Glomerular endothelial cell (primary cell): ENCODE data around the gene RETREG2. TPM values are rescaled to one million over a fixed set of nuclear protein-coding genes. Genes with fewer than 3 reads are reported as not detected.
A peak's percentile ranks its signal among the peaks of the same experiment; 100 is the strongest.

Source experiments
- DNase-seq: peaks from one replicate; pipeline ENCODE4 v3.0.0-alpha.2; 2011; ENCODE audit warnings: low read depth, low spot score; ENCODE audit errors: extremely low read depth
- total RNA-seq: library from RNA; depleted of rRNA; stranded (reverse); fragments of >200 nt; gene quantifications from 2 replicates; pipeline ENCODE4 v1.2.3, GENCODE V29; 2015

The RETREG2 gene
- total RNA-seq, 1 donor from 2014 or later, result 48.0 TPM

GRCh38 chr2:219213486-219214071, 35.5 kb downstream of the RETREG2 start:
- no peak for DNase-seq

GRCh38 chr2:219214141-219214540, 36.1 kb downstream of the RETREG2 start:
- no peak for DNase-seq

DNA sequence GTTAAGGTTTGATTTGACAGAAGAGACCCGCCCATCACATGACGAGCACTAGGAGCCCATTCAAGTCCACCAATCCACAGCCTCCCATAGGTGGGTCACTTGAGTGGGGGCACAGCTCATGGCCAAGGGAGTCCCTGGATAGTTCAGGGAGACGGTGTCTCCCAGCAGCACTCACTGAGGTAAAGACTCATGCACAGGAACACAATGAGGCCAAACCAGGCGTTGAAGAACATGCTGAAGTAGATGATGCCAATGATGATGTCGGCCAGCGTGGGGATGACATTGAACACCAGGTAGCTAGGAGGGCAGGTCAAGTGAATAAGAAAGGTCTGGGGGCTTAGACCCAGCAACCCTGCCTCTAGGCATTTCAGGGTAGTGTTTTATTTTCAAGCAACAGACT, 36.7 kb downstream of the RETREG2 start:
- DNase-seq, result no peak

DNA sequence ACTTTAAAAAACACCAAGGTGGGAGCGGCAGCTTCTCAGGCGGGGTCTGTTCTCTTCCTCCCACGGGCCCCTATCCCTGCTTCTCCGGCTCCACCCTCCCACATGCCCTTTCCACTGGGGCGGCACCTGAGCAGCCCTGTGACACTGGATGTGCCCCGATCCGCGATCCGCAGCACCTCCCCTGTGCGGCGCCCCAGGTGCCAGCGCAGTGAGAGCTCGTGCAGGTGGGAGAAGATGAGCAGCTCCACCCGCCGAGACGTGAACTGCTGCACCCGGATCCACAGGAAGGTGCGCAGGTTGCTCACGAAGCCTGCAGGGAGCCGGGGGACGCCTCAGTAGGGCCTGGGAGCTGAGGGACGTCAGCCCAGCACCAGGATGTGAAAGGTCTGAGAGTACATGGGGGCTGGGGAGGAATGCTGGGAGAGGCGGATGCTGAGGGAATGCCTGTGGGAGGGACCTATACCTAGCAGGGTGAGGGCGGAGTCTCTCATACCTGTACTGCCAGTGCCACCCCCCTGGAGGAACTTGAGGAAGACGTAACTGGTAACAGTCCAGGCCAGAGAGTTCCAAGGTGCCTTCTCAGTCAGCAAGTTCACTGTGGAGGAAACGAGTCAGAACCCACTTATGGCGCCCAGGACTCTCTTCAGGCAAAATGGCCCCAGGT, 37.9 kb downstream of the RETREG2 start:
- DNase-seq, result no peak

- DNase-seq, result no peak
Measured at GRCh38 chr2:219216535-219216915, 38.5 kb downstream of the RETREG2 start.

GRCh38 chr2:219218217-219218731, 40.2 kb downstream of the RETREG2 start:
- no peak for DNase-seq

DNA sequence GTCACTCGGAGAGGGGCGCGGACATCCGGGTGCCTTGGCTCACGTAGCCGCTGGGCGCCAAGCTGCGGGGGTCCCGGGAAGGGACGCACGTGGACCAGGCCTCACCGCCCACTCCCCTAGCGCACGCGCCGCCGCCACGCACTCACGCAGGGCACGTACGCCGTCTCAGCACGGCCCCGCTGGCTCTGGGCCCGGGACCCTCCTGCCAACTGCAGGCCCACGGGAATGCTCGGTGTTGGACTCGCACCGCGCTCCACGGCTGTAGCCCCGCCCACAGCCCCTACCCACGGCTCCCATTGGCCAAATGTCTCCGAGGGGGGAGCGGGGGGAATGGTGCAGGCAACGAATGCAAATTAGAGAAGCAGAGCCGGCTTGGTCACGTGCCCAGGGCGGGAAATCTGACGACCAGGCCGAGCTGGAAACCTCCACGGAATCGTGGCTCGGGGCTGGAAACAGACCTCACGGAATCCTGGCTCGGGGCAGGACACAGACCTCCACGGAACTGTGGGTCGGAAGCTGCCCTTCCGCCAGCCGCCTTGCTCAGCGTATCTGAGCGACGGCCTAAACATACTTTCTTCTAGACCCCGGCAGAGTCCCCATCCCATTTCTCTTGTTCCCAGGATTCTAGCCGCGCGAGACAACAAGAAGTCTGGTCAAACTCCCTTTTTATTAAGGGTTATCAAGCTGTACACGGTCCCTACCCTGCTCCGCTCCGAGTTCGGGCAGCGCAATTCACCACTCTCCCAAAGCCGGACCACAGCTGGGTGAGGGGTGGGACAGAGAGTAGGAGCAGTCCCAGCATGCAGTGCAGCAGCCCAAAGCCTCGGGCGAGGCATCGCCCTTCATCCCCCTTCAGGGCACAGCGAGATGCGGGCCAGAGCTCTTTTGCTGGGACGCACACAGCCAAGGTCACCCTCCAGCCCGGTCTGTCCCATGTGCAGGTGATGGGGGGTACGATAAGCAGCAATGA, 40.9 kb downstream of the RETREG2 start, which contains the start of gene ABCB6:
ABCB6 (minus strand) TSS at position 227 of the 970 bp plus-strand sequence. CDS start 285 bp downstream, outside the sequence.
- no peak for DNase-seq

DNA sequence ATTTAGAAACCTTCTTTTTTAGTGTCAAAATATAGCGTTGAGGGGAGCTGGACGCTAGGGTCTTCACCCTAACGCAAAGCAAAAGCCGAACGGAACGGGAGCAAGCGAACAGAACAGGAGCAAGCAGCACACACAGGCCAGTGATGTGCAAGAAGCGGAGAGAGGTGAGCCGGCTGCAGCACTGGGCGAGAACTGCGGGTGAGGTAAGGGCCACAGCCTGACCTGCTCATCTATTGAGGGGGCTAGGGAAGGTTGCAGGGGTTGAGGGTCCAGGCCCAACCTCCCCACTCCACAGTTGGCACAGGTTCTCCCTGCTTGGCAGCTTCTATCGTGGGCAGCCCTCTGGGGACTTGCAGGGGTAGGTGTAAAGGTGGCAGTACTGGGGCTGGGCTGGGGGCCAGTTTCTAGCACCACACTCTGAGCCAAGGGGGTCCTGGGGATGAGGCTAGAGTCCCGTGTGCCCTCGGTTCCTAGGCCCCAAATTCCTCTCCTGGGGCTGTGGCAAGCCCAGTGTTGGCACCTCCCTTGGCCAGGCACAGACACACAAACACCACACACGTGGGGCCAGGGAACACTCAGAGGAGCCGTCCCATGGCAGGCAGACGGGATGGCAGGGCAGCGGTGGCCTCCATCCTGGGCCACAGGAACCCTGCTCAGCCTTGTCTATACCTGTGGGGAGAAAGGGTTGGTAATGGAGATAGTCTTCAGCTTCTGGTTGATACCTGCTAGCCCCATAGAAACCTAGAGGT, 41.9 kb downstream of the RETREG2 start:
- DNase-seq, result no peak

GRCh38 chr2:219220652-219221402, 42.8 kb downstream of the RETREG2 start:
- DNase-seq, result no peak

DNA sequence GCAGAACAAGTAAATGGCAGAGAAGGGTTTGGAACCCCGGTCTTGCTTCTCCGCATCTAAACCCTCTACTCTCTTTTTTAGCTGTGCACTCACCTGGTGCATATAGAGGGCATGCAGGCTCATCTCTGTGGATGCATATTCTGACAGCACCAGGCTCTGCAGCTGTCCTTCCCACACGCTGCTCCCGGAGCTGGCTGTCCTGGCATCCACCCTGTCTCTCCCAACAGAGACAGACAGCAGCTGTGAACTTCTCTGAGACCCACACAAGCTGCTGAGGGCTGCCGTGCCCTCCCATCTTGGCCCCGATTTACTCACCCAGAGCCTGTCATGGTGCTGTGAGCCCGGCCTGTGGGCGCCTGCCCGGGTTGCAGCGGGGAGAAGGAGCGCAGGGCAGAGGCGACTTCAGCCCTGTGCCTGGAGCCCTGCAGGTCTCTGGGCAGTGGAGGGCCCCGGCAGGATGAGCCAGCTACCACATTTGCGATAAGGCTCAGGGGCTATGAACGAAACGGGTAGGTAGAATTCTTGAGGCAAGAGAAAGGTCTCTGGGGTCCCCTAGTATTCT, 44.0 kb downstream of the RETREG2 start:
- no peak for DNase-seq

GRCh38 chr2:219223831-219224610, 45.9 kb downstream of the RETREG2 start:
- DNase-seq, result no peak

- DNase-seq, result no peak
Measured at GRCh38 chr2:219225350-219225749, 47.3 kb downstream of the RETREG2 start.

DNA sequence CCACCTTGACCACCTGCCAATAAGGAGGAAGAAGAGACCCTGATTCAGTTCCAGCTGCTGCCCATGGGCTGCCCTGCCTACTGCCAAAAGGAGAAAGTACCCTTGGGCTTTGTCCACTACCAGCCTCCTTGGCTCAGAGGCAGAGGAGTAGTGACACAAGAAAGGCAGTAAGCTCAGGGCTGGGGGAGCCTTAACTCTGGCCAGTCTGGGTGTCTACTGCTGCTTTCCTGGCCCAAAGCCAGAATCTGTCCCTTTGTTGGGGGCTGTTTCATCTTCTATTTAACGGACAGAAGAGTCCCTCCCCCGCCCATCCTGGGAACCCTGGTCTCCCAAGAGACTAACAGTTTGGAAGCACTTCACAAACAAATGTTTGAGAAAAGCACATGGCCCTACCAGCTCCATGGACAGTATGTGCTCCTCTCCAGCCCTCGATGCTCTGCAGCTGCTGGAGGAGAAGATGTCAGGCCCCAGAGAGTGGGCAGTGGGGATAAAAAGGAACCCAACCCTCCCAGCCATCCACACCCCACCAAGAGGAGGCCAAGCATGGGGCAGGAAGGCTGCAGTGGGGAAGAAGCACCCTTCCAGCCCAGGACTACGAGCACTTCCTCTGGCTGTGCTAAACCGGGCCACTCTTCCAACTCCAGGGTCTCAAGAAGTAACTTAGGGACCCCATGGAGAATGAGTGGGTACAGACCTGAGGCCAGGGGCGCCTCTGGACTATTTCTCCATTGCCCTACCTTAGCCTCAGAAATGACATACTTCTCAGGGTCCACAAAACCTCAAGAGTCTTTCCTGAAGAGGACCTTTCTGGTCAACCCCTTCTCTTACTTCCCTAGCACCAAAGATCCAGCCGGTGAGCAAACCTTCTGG, 50.2 kb downstream of the RETREG2 start:
- no peak for DNase-seq

GRCh38 chr2:219228911-219229304, 50.8 kb downstream of the RETREG2 start:
- no peak for DNase-seq

DNA sequence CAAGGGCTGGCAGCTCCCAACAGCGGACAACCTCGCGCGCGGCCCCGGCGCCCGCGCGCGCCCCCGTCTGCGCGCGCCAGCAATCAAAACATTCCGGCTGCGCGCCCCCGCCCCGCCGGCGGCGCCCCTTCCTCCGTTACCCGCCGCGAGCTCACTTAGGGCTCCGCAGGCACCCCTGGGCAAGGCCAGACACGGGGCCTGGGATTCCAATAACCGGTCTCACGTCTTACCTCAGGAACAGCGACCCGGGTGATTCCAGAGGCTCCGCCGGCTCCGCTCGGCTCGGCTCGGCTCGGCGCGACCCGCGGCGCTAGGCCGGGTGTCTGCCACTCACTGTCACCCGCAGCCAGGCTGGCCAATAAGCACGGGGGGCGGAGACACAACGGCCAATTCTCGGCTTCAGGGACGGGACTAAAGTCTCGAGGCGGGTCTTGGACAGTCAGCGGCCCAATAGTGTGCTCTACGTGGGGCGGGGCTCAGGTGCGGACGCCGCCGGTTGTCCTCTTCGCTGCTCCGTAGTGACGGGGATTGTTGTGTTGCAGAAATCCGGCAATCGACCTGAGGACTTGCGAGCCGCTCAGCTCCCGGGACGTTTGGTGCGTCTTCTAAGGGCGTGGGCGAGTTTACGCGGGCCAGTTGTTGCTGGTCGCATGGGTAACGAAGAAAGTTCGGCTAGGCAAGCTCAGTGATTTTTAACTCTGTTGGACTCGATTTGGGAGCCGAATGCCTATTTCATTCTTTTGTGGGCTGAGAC, 51.4 kb downstream of the RETREG2 start, which contains the start of the genes ANKZF1 and ATG9A:
ANKZF1 (plus strand) TSS at position 502 of the 754 bp plus-strand sequence. CDS start 452 bp downstream, outside the sequence.
ATG9A (minus strand) TSS at position 332 of the 754 bp plus-strand sequence. CDS start 1,612 bp downstream, outside the sequence.
- peak; percentile 76 for DNase-seq

DNA sequence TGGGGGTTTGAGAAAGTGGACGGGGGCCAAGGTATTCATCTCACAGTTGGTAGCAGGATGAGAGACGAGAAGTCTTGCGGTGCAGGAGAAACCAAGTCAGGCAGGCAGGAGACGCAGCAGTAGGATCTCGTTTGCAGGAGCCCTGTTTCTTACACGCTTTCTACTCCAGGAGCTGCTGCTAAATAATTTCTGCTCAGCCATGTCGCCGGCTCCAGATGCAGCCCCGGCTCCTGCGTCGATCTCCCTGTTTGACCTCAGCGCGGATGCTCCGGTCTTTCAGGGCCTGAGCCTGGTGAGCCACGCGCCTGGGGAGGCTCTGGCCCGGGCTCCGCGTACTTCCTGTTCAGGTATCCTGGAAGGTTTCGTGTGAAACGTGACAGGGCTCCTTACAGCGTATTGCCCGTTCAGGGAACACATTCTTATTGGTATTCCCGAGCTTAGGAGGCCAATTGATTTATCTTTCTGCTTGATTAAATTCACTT, 52.0 kb downstream of the RETREG2 start:
- no peak for DNase-seq

DNA sequence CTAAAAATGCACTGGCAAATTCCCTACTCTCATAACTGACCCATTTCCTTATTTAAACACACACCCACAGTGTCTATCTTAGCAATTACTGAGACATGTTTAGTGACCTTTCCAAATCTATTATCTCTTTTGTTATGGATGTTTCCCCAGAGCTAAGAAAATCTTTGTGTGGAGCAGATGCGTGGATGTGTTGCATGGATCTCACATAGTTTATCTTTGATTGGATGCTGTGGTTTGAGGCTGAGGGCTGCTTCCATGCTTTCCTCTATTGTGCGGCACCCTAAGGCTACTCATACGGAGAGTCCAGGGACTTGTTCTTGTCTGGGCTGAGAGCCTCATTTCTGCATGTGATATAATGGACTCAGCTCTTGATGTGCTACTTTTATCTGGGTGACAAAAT, 56.3 kb downstream of the RETREG2 start:
- DNase-seq, result no peak
